Fibroblast of the aortic adventitia (primary cell): ENCODE measurements around the gene ZSCAN5C. TPM values are rescaled to one million over a fixed set of nuclear protein-coding genes. Genes with fewer than 3 reads are reported as not detected.

Experiments
- DNase-seq: peaks from one replicate; pipeline ENCODE4 v3.0.0-alpha.2; 2010; ENCODE audit warnings: low read depth
- H3K4me3 ChIP-seq: 2 replicates; pipeline ENCODE4 v1.5.1; 2011; ENCODE audit warnings: low read depth, mild to moderate bottlenecking, control low read depth, low read length, moderate library complexity
- CTCF ChIP-seq: IDR thresholded peaks from 2 replicates; pipeline ENCODE4 v1.5.1; 2011; ENCODE audit warnings: mild to moderate bottlenecking, low read length, control low read depth, inconsistent platforms; ENCODE audit not compliant: insufficient read depth
- total RNA-seq: library from RNA; depleted of rRNA; stranded (reverse); fragments of >200 nt; gene quantifications from 2 replicates; pipeline ENCODE4 v1.2.3, GENCODE V29; 2012; ENCODE audit warnings: low replicate concordance

Gene ZSCAN5C
- total RNA-seq: not detected in 2 replicates

DNA sequence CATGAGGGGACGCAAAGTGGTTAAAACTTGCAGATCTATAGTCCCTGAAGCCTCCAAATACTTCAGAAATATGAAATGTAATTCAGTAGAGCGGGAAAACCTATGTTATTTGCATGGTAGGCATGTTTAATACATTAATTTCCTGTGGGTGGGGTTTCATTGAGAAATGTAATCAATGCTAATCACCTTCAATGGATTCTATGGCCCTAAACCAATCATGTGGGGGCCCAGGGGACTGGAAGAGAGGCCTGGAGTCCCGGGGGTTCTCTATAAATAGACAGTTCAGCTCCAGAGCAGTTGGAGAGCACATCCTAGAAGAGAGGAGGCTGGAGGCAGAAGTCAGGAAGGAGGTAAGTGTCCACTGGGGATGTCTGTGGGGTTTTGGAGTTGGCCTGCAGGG is at the start of gene ZSCAN5C:
Gene ZSCAN5C (plus strand): TSS at position 301 of the 400 bp plus-strand sequence. CDS start 3,641 bp downstream, outside the sequence.
- TF ChIP-seq CTCF: no peak
- DNase-seq: no peak
- no peak within 1 kb of the TSS for H3K4me3 ChIP-seq

DNA sequence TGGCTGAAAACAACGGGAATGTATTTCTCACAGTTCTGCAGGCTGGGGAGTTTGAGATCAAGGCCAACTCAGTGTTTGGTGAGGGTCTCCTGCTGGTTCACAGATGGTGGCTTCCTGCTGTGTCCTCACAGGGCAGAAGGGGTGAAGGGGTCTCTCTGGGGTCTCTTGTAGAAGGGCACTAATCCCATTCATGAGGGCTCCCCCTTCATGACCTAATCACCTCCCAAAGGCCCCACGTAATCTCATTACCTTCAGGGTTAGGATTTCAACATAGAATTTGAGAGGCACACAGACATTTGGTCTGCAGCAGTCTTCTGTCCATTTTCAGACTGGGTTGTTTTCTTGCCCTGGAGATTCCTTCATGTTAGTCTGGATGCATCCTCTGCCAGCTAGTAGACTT is 49.4 kb upstream of the ZSCAN5C start:
- no peak overlapping the region for H3K4me3 ChIP-seq
- no peak for DNase-seq
- TF ChIP-seq CTCF: no peak

GRCh38 chr19:56153507-56153906 is 48.6 kb upstream of the ZSCAN5C start:
- TF ChIP-seq CTCF: no peak
- no peak for DNase-seq
- no peak overlapping the region for H3K4me3 ChIP-seq

- peak; percentile 28 for TF ChIP-seq CTCF
- DNase-seq: no peak
- H3K4me3 ChIP-seq: no peak overlapping the region
Observed at GRCh38 chr19:56155124-56155687, 46.9 kb upstream of the ZSCAN5C start.

DNA sequence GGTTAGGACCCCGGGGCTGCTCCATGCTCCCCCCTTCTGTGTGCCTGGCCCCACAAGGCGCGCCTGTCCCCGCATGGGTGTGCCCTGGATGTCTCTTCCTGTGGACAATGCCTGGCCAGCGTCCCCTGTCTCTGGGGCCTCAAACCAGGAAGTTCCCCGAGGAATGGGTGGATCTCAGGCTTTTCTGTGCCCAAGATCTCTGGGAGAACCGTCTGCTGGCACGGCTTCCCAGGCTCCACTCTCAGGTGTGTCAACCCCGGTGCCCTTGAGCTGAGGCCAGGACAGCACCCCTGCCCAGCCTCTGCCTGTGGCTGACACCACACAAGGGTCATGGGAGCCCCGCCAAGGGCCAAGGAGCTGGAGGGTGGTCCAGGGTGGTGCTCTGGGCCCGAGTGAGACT is 45.3 kb upstream of the ZSCAN5C start:
- DNase-seq: no peak
- no peak for TF ChIP-seq CTCF
- no peak overlapping the region for H3K4me3 ChIP-seq

GRCh38 chr19:56158170-56158757 is 43.8 kb upstream of the ZSCAN5C start:
- H3K4me3 ChIP-seq: no peak overlapping the region
- no peak for DNase-seq
- no peak for TF ChIP-seq CTCF
